C4-2B (cell line): ENCODE results near the gene KRTAP3-3.

Experiments used
- CTCF ChIP-seq: fragments of 450-650 bp; conservative IDR thresholded peaks from 2 replicates; pipeline ENCODE4 v1.5.1; 2017; ENCODE audit warnings: mild to moderate bottlenecking
- ZFX ChIP-seq: fragments of 450-650 bp; IDR thresholded peaks from 2 replicates; pipeline ENCODE4 v1.6.1; 2017

- TF ChIP-seq CTCF: no peak
- no peak for TF ChIP-seq ZFX
Measured at GRCh38 chr17:40974366-40974765, 19.6 kb downstream of the KRTAP3-3 start.
